Amygdala (tissue), 56 donors: ENCODE measurements around the gene KIRREL3.

Source experiments
- DNase-seq, 56 donors: peaks; one replicate each; lab custom pipeline; 2025; lab: John Stamatoyannopoulos, UW

Gene KIRREL3

DNA sequence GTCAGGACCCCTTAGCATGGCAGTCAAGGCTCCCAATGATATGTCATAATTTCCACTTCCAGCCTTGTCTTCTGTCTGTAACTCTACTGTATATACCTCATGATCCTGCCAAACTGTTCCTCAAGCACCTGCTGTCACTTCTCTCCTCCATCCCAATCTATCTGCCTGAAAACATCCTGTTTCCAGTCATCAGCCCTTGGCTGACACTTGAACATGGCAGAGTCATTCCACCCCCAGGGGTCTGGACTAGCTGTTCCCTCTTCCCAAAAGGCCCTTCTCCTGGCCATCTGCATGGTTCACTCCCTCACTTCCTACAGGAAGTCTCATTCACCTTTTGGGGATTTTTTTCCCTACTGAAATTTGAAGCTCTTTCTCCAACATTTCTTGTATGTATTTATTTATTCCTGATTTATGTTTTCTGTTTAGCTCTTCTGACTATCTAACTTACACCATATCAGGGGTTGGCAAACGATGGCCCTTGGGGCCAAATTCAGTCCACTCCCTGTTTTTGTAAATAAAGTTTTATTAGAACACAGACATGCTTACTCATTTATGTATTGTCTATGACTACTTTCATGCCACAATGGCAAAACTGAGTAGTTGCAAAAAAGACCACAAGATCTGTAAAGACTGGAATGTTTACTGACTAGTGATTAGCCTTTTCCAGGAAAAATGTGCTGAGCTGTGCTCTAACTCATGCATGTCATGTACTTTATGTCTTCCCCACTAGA is 278.4 kb downstream of the KIRREL3 start:
- DNase-seq, result no peak

DNA sequence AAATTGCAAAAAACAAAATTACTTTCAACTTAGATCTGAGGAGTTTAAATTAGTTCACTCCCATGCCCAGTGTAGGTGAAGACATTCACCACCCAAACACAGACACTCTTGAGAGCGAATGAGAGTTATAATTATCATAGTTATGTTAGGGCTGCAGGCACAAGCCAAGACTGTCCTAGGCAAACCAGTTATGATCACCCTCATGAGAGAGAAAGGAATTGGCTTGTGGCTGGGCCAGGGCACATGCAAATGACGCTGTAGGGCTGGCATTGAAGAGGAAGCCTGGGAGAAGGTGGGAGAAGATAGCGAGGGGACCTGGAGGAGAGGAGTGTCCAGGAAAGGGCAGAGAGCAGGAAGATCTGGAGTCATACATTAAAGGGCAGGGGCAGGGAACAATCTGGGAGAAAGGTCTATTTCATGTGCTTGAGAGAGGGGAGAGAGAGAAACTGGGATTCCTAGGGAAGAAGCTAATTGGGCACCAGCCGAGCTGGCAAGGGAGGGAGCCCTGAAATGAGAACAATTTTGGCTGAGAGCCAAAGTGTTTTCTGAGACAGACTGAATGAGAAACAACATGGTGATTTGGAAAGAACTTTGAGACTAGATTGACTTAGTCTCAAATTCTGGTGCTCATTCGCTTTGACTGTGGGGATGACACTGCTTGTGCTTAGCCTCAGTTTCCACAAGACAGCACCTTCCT is 279.9 kb downstream of the KIRREL3 start:
- peak in 1 of 56 donors; percentile 30 for DNase-seq

DNA sequence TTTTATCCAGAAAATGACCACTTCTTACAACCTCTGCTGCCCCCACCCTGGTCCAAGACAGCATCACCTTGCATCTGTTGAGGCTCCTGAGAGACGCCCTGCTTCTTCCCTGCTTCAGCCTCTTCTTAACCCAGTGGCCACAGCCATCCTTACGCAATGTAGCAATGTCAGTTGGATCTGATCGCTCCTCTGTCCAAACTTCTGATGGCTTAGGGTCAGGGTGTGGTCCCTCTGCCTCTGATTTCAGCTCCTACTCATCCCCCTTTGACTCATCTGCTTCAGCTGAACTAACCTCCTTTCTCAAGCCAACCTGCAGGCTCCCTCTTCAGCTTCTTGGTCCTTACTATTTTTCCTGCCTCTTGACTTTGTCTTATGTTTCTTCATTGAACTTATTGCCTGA is 280.8 kb downstream of the KIRREL3 start:
- no peak for DNase-seq

DNA sequence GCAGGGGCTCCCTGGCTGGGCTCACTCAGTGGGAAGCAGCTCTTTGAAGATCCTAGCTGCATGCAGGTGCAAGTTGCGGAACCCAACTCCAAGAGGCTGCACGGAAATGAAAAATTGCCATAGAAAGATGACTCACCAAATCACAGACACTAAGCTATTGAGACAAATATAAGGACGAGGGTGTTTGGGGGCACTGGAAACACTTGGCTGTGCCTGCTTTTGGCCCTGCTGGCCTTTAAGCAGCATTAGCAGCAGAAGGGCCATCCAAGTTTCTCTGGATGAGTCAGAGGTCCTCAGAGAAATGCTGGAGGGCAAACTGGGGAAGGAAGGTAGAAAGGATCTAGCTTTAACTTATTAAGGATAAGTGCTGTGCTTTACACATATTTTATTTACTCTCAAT is 282.3 kb downstream of the KIRREL3 start:
- DNase-seq, result peak in 1 of 56 donors; percentile 44

DNA sequence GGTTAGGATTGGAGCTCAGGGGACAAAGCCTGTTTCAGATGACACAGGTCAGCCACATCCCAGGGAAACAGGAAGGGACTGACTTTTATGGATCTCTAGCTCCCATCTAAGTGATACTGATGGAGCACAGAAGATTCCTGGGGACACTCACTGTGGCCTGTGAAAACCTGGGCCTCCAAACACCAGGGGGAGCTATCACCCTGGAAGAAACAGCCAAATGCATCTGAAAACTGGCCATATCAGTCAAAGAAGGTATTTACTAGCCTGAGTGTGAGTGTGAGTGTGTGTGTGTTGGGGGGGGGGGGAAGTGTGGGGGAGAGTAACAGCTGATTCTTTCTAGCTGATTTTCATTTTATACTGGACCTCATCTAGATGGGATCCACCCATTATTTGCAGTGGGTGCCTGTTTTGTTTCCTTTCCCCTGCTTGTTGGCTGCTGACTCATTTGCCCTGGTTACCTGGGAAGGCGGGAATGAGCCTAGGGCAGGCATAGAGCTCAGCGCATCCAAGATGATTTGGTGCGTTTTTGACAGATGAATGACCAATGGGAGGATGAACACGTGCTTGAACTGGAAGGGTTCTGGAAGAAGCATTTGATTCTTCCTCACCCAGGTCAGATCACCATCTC is 284.0 kb downstream of the KIRREL3 start:
- peak in 31 of 56 donors; percentile 17 to 82 (median 40) for DNase-seq

DNA sequence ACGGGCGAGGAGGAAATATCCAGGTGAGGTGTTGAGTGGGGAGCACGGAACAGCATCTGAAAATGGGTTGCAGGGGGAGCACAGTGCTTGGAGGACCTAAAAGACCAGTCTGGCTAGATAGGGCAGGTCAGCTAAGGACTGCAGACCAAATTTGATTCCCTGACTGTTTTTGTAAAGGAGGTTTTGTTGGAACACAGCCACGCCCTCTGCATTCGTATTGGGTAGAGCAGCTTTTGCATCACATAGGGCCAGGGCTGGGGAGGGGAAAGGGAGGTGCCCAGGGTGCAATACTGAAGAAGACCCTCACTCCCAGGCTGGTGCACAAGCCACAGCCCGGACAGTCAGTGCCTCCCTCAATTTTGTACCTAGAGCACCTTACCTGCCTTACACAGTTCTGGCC is 286.8 kb downstream of the KIRREL3 start:
- DNase-seq, result no peak

DNA sequence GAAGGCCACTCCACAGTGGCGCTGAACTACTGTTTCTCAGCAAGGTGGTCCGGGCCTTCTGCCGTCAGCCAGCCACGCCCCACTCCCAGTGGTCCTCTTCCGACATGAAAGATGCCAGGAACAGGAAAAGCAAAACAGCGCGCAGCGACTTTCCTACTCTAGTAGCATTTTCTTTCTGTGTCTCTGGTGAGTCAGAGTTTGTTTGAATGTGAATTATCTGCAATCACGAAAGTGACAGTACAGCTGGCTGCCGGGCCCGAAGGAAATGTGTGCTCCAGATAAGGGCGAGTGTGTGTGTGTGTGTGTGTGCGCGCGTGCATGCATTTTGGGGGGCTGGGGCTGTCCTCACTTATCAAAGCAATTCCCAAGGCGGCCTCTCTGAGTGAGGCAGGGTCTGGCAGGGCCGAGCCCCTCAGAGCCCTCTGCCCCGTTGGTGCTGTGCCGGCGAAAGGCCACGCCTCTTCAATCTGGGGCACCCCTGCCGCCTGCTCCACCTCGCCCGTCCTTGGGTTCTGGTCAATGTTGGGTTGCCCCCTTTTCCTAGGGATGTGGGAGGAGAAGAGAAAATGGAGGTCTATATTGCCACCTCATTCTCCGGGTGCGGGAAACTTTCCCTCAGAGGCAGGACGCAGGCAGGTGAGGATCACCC is 288.5 kb downstream of the KIRREL3 start:
- DNase-seq, result peak in 5 of 56 donors; percentile 21 to 35 (median 30)

DNA sequence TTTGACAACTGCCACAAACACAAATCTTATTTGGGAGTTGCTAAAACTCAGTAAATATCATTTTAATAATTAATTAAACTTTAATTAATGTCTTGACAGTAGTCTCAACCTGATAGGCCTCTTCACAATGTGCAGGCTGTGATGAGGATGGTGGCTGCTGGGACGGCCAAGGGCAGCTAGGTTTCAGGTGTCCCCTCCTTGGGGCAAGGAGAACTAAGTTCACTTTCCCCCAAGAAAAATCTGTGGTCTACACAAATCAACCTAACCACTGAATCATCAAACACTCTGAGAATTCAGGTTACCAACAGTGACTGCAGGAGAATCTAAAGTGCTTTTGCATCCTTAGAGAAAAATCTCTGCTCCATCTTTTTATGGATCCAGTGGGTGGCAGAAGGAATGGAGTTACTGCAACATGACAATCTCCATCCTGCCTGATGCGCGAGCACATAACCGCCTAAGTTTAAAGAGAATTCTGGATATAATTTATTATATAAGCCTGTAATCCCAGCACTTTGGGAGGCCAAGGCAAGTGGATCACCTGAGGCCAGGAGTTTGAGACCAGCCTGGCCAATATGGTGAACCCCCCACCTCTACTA is 289.7 kb downstream of the KIRREL3 start:
- DNase-seq, result no peak

DNA sequence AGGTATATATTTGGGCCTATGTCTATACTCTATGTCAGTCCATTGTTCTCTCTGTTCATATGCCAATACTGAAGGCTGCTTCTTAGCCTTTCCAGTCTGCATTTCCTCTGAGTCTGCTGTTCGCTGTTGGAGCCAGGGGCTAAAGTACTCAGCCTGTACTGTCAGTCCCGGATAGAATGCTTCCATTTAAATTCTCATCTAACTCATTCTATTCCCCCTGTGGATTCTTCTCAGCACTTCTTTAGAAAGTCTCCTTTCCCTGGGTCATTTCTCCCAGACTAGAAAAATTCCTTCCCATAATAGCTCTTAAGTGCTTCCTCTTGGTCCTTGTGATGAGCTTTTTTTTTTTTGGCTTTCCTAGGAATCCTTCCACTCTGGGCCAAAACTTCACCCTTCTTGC is 293.1 kb downstream of the KIRREL3 start:
- no peak for DNase-seq

DNA sequence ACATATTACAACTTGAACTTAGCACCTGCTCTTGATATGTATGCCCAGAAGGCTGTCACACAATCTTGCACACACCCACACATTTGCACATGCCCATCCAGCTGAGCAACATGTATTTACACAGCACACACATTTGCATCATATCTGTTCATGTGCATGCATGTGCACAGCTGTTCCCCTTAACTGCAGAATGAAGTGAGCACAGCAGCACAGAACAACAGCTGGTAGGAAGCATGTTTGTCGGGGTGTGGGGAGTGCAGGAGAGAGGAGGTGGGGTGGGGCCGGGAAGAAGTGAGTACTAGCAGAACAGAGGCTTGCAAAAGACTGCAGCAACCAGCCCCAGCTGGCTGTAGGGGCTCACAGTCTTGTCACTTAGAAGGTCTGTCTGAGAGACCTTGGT is 296.5 kb downstream of the KIRREL3 start:
- no peak for DNase-seq

DNA sequence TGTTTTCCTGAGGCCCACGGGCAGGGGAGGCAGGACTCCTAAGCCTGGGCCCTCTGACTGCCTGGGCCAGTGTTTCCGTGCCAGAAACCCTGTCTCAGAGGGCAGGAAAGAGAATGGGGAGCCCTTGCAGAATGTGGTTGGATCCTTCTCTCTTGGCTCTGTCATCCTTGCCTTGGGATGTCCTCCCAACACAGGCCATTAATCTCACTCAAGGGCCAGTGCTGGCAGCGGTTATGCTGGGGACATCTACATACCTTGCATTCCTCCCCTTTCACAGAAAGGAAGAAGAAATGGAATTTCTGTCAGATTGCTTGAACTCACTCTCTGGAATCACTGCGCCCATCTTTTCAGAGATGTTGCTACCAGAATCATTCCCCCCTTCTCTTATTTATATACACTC is 296.9 kb downstream of the KIRREL3 start:
- DNase-seq, result peak in 1 of 56 donors; percentile 20

DNA sequence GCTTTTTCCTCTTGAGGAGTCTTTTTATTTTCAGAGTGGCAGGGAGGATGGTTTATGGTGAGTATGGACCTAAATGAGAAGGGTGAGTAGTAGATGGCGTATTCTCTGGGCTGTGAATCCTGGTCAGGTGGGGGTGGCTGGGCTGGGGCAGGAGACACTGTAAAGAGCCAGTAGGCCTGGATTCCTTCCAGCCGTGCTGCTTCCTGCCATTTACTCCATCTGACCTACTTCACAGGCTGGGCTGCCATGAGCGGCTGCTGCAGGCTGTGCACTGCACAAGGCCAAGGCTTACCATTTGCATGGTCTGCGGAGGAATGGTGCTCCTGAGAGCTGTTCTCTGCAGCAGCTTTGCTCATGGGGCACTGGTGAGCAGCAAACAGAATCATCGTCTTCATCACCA is 297.6 kb downstream of the KIRREL3 start:
- DNase-seq, result peak in 23 of 56 donors; percentile 11 to 61 (median 43)

DNA sequence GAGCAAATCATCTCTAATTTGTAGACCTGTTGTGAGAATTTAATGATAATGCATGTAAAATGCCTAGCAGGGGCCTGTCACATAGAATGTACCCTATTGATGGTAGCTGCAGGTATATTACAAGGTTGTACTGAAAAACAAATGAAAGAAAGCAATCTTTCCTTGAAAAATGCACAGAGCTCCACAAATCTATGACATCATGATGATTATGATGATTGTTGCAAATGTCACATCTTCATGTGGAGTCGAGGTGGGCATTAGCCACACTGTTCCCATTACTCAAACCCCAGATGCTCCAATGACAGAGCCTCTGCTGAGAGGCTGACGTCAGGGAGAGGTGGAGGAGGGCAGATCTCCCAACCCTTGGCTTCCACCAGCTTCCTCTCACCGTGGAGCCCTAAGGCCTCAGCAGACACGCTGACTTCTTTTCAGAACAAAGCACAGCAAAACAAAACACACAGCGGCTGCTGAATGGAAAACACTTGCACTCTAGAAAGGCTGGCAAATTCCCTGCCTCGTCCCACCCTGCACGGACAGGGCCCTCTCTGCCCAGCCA is 298.3 kb downstream of the KIRREL3 start:
- DNase-seq, result no peak

DNA sequence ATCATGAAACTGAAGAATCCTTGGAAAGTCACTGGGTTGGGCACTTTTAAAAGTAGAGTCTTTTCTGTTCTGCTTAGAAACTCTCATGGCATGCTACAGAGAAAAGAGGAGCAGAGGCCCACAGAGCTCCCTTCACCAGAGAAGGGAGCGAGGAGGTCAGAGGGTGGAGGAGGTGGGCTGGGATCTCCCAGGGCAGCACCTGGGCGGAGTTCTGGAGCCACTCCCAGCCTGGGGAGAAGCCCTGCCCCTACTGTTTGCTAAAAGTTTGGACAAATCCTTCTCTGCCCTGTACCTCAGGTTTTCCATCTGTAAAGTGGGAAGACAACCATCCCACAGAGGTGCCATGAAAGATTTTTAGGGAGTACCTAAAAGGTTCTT is 299.1 kb downstream of the KIRREL3 start:
- no peak for DNase-seq

DNA sequence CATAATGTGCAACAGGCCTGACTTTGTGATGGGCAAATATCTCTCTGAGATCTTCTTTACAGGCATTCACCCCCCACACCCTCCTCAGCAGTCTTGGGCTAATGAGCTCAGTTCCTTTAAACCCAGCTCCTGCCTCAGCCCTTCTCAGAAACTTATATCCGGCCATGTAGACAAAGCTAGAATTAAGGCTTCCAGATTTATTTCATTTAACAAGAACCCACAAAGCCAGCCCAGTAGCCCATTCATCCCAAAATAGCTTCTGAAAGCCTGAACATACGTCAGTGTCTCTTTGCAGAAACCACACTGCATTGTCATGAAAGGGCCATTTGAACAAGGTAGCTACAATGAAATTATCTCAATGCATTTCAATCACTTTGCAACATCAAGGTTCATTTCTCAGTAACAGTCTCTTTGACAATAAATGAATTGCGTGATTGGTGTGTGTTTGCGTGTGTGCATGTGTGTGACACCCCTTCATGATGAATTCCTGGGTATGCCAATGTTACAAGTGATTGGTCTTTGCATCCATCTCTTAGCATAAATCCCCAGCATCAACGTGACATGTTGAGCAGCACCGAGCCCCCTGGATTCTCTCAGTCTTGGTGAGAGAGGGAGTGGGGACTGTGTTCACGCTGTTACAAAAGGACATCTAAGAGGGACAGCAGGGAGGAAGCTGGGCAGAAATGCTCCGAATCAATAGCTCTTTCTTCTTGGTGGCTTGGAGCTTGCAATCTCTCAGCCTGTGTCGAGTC is 299.6 kb downstream of the KIRREL3 start:
- peak in 12 of 56 donors; percentile 13 to 67 (median 34) for DNase-seq

DNA sequence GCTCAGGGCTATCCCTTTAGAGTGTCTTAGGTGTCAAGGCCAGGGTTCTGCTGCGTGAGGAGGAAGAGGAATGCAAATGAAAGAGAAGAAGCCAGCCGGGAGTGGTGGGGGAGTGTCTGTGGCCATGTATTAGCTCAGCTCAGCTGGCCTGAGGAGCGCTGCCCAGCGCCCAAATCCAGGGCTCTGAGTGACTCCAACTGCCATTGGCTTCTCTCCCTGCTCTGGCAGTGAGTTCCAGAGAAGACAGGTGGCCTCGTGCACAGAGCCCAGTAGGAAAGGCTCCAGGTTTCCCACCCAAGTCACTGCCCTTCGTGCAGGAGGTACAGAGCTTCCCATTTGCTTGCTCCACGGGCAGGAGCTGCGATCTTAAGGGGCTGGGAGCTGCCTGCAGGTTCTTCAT is 302.0 kb downstream of the KIRREL3 start:
- DNase-seq, result no peak

DNA sequence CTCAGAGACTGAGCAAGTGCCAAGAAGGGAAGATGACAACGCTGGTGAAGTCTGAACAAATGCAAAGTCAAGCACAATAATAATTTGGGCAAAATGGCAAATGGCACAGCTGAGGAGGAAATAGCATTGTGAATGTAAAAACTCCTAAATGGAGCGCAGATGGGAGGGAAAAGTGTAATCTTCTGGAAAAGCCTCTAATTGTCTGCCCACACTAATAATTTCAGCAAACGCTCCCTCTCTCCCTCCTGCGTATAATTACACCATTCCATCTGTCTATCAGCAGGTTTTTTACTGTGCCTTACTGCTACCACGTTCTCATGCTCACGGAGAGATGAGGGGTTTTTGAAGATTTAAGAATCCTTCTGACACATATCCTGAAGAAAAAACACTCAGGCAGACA is 302.6 kb downstream of the KIRREL3 start:
- DNase-seq, result peak in 2 of 56 donors; percentile 29 to 34

DNA sequence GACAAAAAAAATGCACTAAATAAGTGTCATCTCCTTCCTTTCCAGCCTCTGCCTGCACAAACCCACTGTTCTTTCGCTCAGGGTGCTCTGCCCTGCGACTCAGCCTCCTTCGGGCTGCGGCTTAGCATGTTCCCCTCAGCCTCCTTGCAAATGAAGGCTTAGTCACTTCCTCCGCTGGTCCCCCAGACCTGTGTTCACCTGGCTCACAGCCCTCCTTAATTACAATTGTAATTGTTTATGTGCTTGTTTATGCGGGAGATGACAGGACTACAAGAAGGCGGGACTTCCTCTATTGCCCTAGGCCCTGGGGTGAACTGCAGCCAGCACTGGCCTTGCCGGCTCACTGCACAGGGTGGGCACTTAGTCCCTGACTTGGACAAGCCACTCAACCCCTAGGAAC is 303.6 kb downstream of the KIRREL3 start:
- DNase-seq, result no peak

DNA sequence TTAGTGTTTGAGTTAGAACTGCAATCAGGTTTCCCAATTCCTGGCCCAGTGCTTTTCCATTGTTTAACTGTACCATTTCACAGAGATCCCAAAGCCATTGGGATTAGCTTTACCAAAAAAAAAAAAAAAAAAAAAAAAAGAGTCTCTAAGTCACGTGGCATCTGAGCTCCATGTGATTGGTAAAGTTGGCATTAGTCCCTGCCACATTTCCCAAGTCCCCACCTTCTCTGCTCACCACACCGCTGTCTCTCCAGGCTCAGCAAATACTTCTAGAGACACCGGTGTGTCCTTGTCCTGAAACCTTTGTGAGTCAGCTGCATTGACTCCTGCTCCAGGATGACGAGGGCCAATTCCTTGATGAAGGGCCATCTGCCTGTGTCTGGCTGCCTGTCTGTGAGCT is 305.3 kb downstream of the KIRREL3 start:
- no peak for DNase-seq
